A673 (cell line): ENCODE results near the gene CAMSAP2. TPM values are rescaled to one million over a fixed set of nuclear protein-coding genes. Genes with fewer than 3 reads are reported as not detected.

ENCODE experiments used
- BruUV-seq: library from RNA; stranded (reverse); fragments of 400-500 nt; replicated peaks from 2 replicates; lab custom pipeline; 2021; lab: Mats Ljungman, UMichigan
- CTCF ChIA-PET: fragments of 300-600 bp; sonication (Branson Sonifier 250); formaldehyde crosslinking; loops from one replicate; lab custom pipeline; 2022; ENCODE audit warnings: antibody characterized with exemption; lab: Charles Lee
- POLR2A ChIA-PET: fragments of 300-600 bp; sonication (Branson Sonifier 250); formaldehyde crosslinking; loops from one replicate; lab custom pipeline; 2022; ENCODE audit warnings: antibody characterized with exemption; ENCODE audit not compliant: low non-redundant PET; lab: Charles Lee
- DNase-seq: peaks from one replicate; pipeline ENCODE4 v3.0.0-alpha.2; 2015; ENCODE audit warnings: low spot score
- H3K27ac ChIP-seq: fragments of 200-600 bp; sonication (generic); 2 replicates; pipeline ENCODE4 v1.5.1; 2016; ENCODE audit warnings: mixed run types, low read depth, mild to moderate bottlenecking, mixed read lengths, antibody characterized with exemption, low read length; ENCODE audit not compliant: poor library complexity, severe bottlenecking
- H3K27me3 ChIP-seq: fragments of 200-600 bp; sonication (generic); replicated peaks from 2 replicates; pipeline ENCODE4 v1.6.1; 2017; ENCODE audit warnings: mixed run types, low read depth, mild to moderate bottlenecking, mixed read lengths, antibody characterized with exemption, low read length; ENCODE audit not compliant: insufficient read depth, poor library complexity
- H3K36me3 ChIP-seq: fragments of 200-600 bp; sonication (generic); 2 replicates; pipeline ENCODE4 v1.6.1; 2016; ENCODE audit warnings: mixed run types, mild to moderate bottlenecking, mixed read lengths, antibody characterized with exemption, low read length; ENCODE audit not compliant: insufficient read depth, poor library complexity, severe bottlenecking
- H3K4me1 ChIP-seq: fragments of 200-600 bp; sonication (generic); 2 replicates; pipeline ENCODE4 v1.6.1; 2017; ENCODE audit warnings: mixed run types, mild to moderate bottlenecking, mixed read lengths, antibody characterized with exemption, low read length; ENCODE audit not compliant: insufficient read depth, poor library complexity, severe bottlenecking
- H3K4me3 ChIP-seq: fragments of 200-600 bp; sonication (generic); 2 replicates; pipeline ENCODE4 v1.5.1; 2016; ENCODE audit warnings: low read depth, mixed run types, mild to moderate bottlenecking, mixed read lengths, low read length; ENCODE audit not compliant: poor library complexity, severe bottlenecking
- H3K9me3 ChIP-seq: fragments of 200-600 bp; sonication (generic); 2 replicates; pipeline ENCODE4 v1.6.1; 2016; ENCODE audit warnings: mixed run types, low read depth, mild to moderate bottlenecking, mixed read lengths, antibody characterized with exemption, low read length; ENCODE audit not compliant: poor library complexity, severe bottlenecking
- EZH2 ChIP-seq: fragments of 200-600 bp; sonication (generic); IDR thresholded peaks from 2 replicates; pipeline ENCODE4 v1.6.1; 2017; ENCODE audit warnings: borderline replicate concordance, low read depth, mild to moderate bottlenecking, mixed read lengths, antibody characterized with exemption, low read length; ENCODE audit not compliant: poor library complexity, severe bottlenecking
- intact Hi-C: fragments of 100-400 bp; cut with micrococcal nuclease; formaldehyde crosslinking; loops from one replicate; pipeline ENCODE4 v1.10.0; 2022; ENCODE audit not compliant: unreplicated experiment
- total RNA-seq: library from RNA; stranded (reverse); gene quantifications from 2 replicates; pipeline ENCODE4 v1.2.3, GENCODE V29; 2021
- TF ChIP-seq, protein P1 (sequence below): fragments of 300-800, 200-600 bp; sonication (generic); conservative IDR thresholded peaks from 2 replicates; pipeline ENCODE4 v1.5.1; 2017; ENCODE audit warnings: low read depth, mild to moderate bottlenecking, antibody characterized with exemption, low read length, moderate library complexity, mixed read lengths

CAMSAP2 gene
- total RNA-seq, 1 experiment from 2014 or later: 39.4 TPM

DNA sequence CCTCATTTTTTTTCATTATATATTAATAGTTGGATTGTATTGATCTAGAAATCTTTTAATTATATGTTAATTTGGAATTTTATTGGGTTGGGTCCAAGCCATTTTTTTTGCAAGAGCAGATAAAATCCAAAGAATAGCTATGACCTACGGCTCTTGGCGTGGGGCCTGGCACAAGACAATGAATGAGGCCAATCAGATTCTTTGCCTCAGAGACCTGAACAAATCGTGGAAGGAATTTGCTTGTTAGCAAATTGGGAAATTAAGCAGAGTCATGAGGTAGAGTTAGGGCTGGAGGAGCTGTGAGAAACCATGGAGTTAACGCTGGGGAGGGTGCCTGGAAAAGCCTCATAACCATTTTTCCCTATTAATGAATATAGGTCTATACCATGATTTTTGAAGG lies 40.1 kb downstream of the CAMSAP2 start:
- Histone ChIP-seq H3K27ac (no peak overlapping the region), H3K9me3 (peaks cover 9% of the 10 kb centered on the region), H3K36me3 (peaks cover 11% of the 10 kb centered on the region), H3K4me3 (no peak overlapping the region), H3K4me1 (peaks cover 11% of the 10 kb centered on the region), H3K27me3 (no peaks in the 10 kb centered on the region)
- POLR2A ChIA-PET: no interaction called here
- BruUV-seq: no TSS peak
- TF ChIP-seq, protein P1, sequence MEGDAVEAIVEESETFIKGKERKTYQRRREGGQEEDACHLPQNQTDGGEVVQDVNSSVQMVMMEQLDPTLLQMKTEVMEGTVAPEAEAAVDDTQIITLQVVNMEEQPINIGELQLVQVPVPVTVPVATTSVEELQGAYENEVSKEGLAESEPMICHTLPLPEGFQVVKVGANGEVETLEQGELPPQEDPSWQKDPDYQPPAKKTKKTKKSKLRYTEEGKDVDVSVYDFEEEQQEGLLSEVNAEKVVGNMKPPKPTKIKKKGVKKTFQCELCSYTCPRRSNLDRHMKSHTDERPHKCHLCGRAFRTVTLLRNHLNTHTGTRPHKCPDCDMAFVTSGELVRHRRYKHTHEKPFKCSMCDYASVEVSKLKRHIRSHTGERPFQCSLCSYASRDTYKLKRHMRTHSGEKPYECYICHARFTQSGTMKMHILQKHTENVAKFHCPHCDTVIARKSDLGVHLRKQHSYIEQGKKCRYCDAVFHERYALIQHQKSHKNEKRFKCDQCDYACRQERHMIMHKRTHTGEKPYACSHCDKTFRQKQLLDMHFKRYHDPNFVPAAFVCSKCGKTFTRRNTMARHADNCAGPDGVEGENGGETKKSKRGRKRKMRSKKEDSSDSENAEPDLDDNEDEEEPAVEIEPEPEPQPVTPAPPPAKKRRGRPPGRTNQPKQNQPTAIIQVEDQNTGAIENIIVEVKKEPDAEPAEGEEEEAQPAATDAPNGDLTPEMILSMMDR: no peak
- TF ChIP-seq EZH2: no peak
- DNase-seq: no peak
- intact Hi-C loops: no loop called here
- CTCF ChIA-PET: interaction anchor here (1.2 kb wide), 1 partner anchor 157 kb away, joined by 3 read pairs; no protein-coding TSS in a partner anchor

DNA sequence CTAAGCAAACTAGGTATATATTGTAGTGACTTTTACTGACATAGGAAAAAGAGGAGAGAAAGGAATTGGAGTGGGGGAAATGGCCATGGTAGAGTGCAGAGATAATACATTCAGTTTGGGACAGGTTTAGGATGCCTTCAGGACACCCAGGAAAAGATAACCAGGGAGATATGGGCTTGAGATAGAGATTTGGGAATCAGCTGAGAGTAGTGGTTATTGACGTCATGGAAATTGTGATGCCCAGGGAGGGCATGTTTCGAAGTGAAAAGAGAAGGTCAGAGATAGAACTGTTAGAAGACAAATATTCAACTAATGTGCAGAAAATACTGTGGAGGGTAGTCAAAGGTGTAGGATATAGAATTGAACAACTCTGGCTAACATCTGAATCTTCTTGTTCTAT lies 40.6 kb downstream of the CAMSAP2 start:
- Histone ChIP-seq H3K4me3 (no peak overlapping the region), H3K9me3 (peaks cover 9% of the 10 kb centered on the region), H3K36me3 (peaks cover 11% of the 10 kb centered on the region), H3K27ac (no peak overlapping the region), H3K27me3 (no peaks in the 10 kb centered on the region), H3K4me1 (peaks cover 11% of the 10 kb centered on the region)
- ChIA-PET CTCF (interaction anchor here (1.2 kb wide), 1 partner anchor 157 kb away, joined by 3 read pairs; no protein-coding TSS in a partner anchor), POLR2A (no interaction called here)
- BruUV-seq: no TSS peak
- TF ChIP-seq EZH2: no peak
- TF ChIP-seq, protein P1: no peak
- intact Hi-C loops: no loop called here
- DNase-seq: no peak

DNA sequence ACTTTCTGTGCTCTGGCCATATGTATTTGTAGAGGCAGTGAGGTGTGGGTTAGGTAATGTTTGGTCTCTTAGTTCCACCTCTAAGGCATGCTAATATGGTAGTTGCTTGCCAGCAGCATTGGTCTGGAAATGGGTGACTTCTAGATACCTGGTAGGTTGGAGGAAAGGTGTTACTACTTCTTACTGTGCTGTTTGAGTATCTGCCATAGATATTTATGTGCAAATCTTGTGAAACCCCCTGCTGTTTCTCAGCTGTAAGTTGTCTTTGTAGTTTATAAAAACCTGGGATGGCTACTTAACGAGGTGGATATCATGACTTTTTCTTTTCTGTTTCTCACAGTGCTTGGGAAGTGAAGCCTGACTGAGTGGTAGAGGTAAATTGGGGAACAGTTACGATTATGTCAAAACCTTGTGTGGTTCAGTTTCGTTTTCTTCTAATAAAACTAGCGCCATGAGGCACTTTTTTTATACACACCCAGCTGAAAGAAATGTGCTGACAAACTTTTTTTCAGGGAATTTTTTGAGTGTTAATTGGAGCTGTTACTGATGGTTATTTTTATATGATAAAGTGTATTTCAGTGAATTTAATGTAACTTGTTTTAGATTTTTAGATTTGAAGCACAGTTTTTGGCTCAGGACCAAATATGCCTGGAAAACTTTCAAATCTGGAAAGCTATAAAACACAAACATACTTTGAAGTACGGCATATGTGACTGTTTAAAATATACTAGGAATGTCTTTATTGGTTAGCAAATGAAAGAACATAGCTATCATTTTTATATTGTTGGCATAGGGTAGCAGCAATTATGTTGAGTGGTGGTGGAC lies 42.1 kb downstream of the CAMSAP2 start:
- no peak for DNase-seq
- intact Hi-C loops: no loop called here
- peaks cover 11% of the 10 kb centered on the region for H3K4me1 ChIP-seq
- TF ChIP-seq, protein P1: no peak
- no peak for TF ChIP-seq EZH2
- no peak overlapping the region for H3K27ac ChIP-seq
- no TSS peak for BruUV-seq
- CTCF ChIA-PET: no interaction called here
- peaks cover 11% of the 10 kb centered on the region for H3K36me3 ChIP-seq
- POLR2A ChIA-PET: no interaction called here
- peaks cover 9% of the 10 kb centered on the region for H3K9me3 ChIP-seq
- no peaks in the 10 kb centered on the region for H3K27me3 ChIP-seq
- H3K4me3 ChIP-seq: no peak overlapping the region
